Testis (tissue), 2 donors: Measurements from ENCODE around the gene TLCD5.

Source experiments
- POLR2A ChIP-seq: fragments of 450-650 bp; IDR thresholded peaks from one replicate; pipeline ENCODE4 v1.6.1; 2017; ENCODE audit warnings: antibody characterized with exemption, mild to moderate bottlenecking, moderate library complexity
- TF ChIP-seq, protein P1 (sequence below), 3 experiments: fragments of 450-650 bp in 2 of 3; fragments of 200-600 bp in 1 of 3; sonication (generic) in 1 of 3; IDR thresholded peaks; one replicate each; pipeline ENCODE4 v1.5.1; 2016 to 2019; ENCODE audit warnings: antibody characterized with exemption in 3 of 3, mild to moderate bottlenecking in 2 of 3, moderate library complexity in 1 of 3

DNA sequence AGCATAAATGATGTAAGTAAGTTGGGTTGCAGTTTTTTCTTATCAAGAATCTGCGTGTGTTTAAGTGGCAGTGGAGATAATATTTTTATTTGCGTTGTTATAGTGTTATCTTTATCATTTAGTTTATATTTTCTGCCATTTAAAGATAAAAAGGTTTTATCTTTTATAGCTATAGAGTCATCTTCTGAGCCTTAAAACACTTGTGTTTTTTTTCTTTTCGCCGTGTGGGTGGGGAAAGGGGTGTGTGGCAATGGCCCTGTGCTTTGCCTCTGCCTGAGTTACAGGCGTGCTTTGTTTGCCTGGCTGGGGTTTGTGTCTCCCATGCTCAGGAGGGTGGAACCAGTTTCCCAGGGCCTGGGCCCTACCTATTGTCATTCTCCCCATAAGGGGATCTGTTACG, 27.3 kb downstream of the TLCD5 start:
- TF ChIP-seq, protein P1, sequence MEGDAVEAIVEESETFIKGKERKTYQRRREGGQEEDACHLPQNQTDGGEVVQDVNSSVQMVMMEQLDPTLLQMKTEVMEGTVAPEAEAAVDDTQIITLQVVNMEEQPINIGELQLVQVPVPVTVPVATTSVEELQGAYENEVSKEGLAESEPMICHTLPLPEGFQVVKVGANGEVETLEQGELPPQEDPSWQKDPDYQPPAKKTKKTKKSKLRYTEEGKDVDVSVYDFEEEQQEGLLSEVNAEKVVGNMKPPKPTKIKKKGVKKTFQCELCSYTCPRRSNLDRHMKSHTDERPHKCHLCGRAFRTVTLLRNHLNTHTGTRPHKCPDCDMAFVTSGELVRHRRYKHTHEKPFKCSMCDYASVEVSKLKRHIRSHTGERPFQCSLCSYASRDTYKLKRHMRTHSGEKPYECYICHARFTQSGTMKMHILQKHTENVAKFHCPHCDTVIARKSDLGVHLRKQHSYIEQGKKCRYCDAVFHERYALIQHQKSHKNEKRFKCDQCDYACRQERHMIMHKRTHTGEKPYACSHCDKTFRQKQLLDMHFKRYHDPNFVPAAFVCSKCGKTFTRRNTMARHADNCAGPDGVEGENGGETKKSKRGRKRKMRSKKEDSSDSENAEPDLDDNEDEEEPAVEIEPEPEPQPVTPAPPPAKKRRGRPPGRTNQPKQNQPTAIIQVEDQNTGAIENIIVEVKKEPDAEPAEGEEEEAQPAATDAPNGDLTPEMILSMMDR (IDR thresholded peaks at IDR 0.05): no peak
- no peak for TF ChIP-seq POLR2A
